ENCODE measurements around the gene TUBB3. TPM values are rescaled to one million over a fixed set of nuclear protein-coding genes. Genes with fewer than 3 reads are reported as not detected.

Gene TUBB3
- total RNA-seq, 1 donor from 2014 or later: 91.4 TPM

- no peak for TF ChIP-seq CTCF (conservative IDR thresholded peaks at IDR 0.05)
- Mint-ChIP-seq H3K27ac (no peak overlapping the region), H3K36me3 (peaks cover 16% of the 10 kb centered on the region), H3K4me3 (no peak overlapping the region), H3K4me1 (ENCODE audit: unreplicated experiment) (no peaks in the 10 kb centered on the region), H3K9me3 (no peaks in the 10 kb centered on the region), H3K27me3 (no peaks in the 10 kb centered on the region)
- DNase-seq (ENCODE audit: extremely low spot score, unreplicated experiment): no peak
These were observed 58.3 kb downstream of the TUBB3 start for GRCh38 chr16:89981414-89981813.

- no peaks in the 10 kb centered on the region for H3K9me3 Mint-ChIP-seq
- peaks cover 24% of the 10 kb centered on the region for H3K36me3 Mint-ChIP-seq
- H3K4me3 Mint-ChIP-seq: no peak overlapping the region
- TF ChIP-seq CTCF (conservative IDR thresholded peaks at IDR 0.05): no peak
- no peak for DNase-seq (ENCODE audit: extremely low spot score, unreplicated experiment)
- no peak overlapping the region for H3K27ac Mint-ChIP-seq
- no peaks in the 10 kb centered on the region for H3K27me3 Mint-ChIP-seq
- H3K4me1 Mint-ChIP-seq (ENCODE audit: unreplicated experiment): no peaks in the 10 kb centered on the region
These were observed 59.2 kb downstream of the TUBB3 start for GRCh38 chr16:89982318-89982717.

GRCh38 chr16:89983536-89983935 is 60.4 kb downstream of the TUBB3 start:
- H3K27ac Mint-ChIP-seq: no peak overlapping the region
- H3K4me3 Mint-ChIP-seq: no peak overlapping the region
- peaks cover 24% of the 10 kb centered on the region for H3K36me3 Mint-ChIP-seq
- H3K9me3 Mint-ChIP-seq: no peaks in the 10 kb centered on the region
- H3K4me1 Mint-ChIP-seq (ENCODE audit: unreplicated experiment): no peaks in the 10 kb centered on the region
- DNase-seq (ENCODE audit: extremely low spot score, unreplicated experiment): no peak
- no peak for TF ChIP-seq CTCF (conservative IDR thresholded peaks at IDR 0.05)
- H3K27me3 Mint-ChIP-seq: no peaks in the 10 kb centered on the region

- no peaks in the 10 kb centered on the region for H3K27me3 Mint-ChIP-seq
- no peaks in the 10 kb centered on the region for H3K4me1 Mint-ChIP-seq (ENCODE audit: unreplicated experiment)
- DNase-seq (ENCODE audit: extremely low spot score, unreplicated experiment): no peak
- H3K9me3 Mint-ChIP-seq: no peaks in the 10 kb centered on the region
- H3K4me3 Mint-ChIP-seq: no peak overlapping the region
- no peak overlapping the region for H3K27ac Mint-ChIP-seq
- no peak for TF ChIP-seq CTCF (conservative IDR thresholded peaks at IDR 0.05)
- peaks cover 24% of the 10 kb centered on the region for H3K36me3 Mint-ChIP-seq
These were observed 61.1 kb downstream of the TUBB3 start for GRCh38 chr16:89984216-89984615.

- H3K36me3 Mint-ChIP-seq: peaks cover 24% of the 10 kb centered on the region
- TF ChIP-seq CTCF (conservative IDR thresholded peaks at IDR 0.05): no peak
- H3K9me3 Mint-ChIP-seq: no peaks in the 10 kb centered on the region
- no peak overlapping the region for H3K27ac Mint-ChIP-seq
- no peaks in the 10 kb centered on the region for H3K4me1 Mint-ChIP-seq (ENCODE audit: unreplicated experiment)
- H3K4me3 Mint-ChIP-seq: no peak overlapping the region
- DNase-seq (ENCODE audit: extremely low spot score, unreplicated experiment): no peak
- no peaks in the 10 kb centered on the region for H3K27me3 Mint-ChIP-seq
These were observed 62.1 kb downstream of the TUBB3 start for GRCh38 chr16:89985219-89985618.

Other genes starting within 250 kb of the TUBB3 start
- gene CDK10, start 236.7 kb upstream of the TUBB3 start, total RNA-seq (ENCODE audit: low replicate concordance): 104 and 132 TPM in 2 replicates
- gene SPATA2L, start 221.6 kb upstream of the TUBB3 start, total RNA-seq (ENCODE audit: low replicate concordance): 12.6 and 18.5 TPM in 2 replicates
- 16.4 and 17.3 TPM in 2 replicates for gene VPS9D1, start 202.4 kb upstream of the TUBB3 start, total RNA-seq (ENCODE audit: low replicate concordance)
- gene ZNF276, start 201.8 kb upstream of the TUBB3 start, total RNA-seq (ENCODE audit: low replicate concordance): 21.1 and 28.0 TPM in 2 replicates
- gene FANCA, start 106.7 kb upstream of the TUBB3 start, total RNA-seq (ENCODE audit: low replicate concordance): 21.9 and 73.3 TPM in 2 replicates
- 17.1 and 18.6 TPM in 2 replicates for gene SPIRE2, start 94.9 kb upstream of the TUBB3 start, total RNA-seq (ENCODE audit: low replicate concordance)
- 170 and 184 TPM in 2 replicates for gene TCF25, start 49.8 kb upstream of the TUBB3 start, total RNA-seq (ENCODE audit: low replicate concordance)
- 3.6 and 3.8 TPM in 2 replicates for gene MC1R, start 4.5 kb upstream of the TUBB3 start, total RNA-seq (ENCODE audit: low replicate concordance)
- 61.0 and 63.5 TPM in 2 replicates for gene DEF8, start 25.4 kb downstream of the TUBB3 start, total RNA-seq (ENCODE audit: low replicate concordance)
- 11.6 and 21.2 TPM in 2 replicates for gene DBNDD1, start 96.1 kb downstream of the TUBB3 start, total RNA-seq (ENCODE audit: low replicate concordance)
- not detected in 2 replicates for gene PRDM7, start 154.0 kb downstream of the TUBB3 start, total RNA-seq (ENCODE audit: low replicate concordance)